Measurements from ENCODE around the gene CBLN3.

GRCh38 chr14:24459331-24459730 lies 29.9 kb upstream of the CBLN3 start:
- no peak for TF ChIP-seq POLR2A (IDR thresholded peaks at IDR 0.05; ENCODE audit: low read length)
- no peak for TF ChIP-seq GATA1 (IDR thresholded peaks at IDR 0.05; ENCODE audit: low read depth, low read length)

Measured in erythroblast (primary cell).